GM18909 (cell line): Measurements from ENCODE around the gene MRPL44.
A peak's percentile ranks its signal among the peaks of the same experiment; 100 is the strongest.

ENCODE experiments used
- ATAC-seq: cut with Tn5 transposase; IDR thresholded peaks from one replicate; pipeline ENCODE4 v1.9.1; 2021; ENCODE audit warnings: mild to moderate bottlenecking; ENCODE audit not compliant: unreplicated experiment, poor library complexity

Gene MRPL44

GRCh38 chr2:223969315-223969714 is 12.1 kb downstream of the MRPL44 start:
- ATAC-seq = no peak

GRCh38 chr2:223969856-223970255 is 12.6 kb downstream of the MRPL44 start:
- ATAC-seq = no peak

- ATAC-seq = peak; percentile 78
Observed at GRCh38 chr2:223970343-223971128, 13.3 kb downstream of the MRPL44 start.

GRCh38 chr2:223971731-223972130 is 14.5 kb downstream of the MRPL44 start:
- no peak for ATAC-seq

DNA sequence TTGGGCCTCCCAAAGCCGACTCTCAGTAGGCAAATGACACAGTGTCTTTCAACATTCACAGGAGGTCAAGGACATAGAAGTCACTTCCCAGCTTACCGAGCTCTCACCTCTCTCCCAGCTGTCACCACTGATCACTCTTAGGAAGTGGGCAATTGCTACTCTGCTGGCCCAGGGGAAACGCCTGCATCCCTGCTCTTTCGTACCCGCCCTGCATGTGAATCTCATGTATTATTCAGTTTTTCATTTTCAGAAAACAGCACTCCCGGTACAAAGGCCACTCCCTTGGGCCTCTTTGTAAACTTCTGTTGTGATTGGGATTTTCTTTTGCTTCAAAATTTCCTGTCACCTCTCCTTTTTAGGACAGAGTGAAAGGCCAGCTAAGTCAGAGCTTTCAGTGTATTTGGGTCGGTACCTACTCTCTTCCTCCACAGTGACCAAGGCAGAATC is 15.4 kb downstream of the MRPL44 start:
- ATAC-seq = no peak

DNA sequence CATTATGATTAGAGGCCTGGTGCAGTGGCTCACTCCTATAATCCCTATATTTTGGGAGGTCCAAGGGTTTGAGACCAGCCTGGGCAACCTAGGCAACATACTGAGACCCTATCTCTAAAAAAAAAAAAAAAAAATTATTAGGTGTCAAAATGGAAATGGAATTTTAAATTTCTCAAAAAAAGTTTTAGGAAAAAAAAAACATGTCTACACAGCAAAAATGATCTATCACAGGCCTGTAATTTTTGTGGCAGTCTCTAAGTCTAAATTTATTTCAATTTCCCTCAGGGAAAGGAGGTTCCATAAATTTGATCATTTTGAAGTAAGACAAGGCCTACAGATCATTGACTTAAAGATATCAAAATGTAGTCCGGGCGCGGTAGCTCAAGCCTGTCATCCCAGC is 16.3 kb downstream of the MRPL44 start:
- no peak for ATAC-seq

GRCh38 chr2:223976635-223977226 is 19.5 kb downstream of the MRPL44 start:
- ATAC-seq = no peak

DNA sequence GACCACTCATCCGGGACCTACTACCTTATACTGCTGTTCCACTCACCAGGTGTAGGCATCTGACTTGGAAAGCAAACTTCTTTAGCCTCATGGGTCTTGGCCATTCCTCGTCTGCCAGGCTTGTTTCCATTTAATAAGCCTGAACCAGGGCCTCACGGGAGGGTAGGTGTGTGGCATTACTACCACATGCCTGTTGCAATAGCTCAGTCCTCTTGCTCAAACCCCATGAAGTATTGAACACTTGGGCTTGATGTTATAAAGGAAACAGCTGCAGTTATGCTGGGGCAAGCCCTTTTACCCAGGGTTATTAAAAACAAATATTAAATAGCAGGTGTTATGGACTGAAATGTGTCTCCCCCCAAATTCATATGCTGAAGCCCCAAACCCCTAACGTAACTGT is 21.2 kb downstream of the MRPL44 start:
- no peak for ATAC-seq

DNA sequence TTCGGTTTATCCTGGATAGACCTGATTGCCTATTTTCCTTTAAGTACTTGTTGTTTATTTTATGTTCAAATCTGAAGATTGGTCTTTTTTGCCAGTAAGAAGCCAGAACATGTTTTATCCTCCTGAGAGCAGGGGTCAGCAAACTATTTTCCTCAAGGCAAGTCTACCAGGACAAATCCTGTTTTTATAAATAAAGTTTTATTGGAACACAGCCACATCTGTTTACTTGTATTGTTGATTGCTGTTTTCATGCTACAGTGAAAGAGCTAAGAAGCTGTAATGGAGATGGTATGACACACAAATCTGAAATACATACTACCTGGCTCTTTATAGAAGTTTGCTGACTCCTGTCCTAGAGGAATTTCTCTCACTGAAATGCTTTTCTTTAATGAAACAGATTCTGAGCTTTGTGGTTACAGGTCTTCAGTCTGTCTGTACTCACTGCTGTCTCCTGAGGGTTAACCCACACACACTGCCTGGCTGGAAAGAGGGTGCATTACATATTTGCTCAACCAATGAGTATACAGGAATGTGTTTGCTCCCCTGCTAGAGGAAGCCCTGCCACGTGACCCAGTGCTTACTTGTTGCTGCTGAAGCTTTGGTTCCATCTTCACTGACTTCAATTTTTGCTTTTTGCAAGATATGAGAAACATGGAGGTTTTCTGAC is 22.6 kb downstream of the MRPL44 start:
- ATAC-seq = peak; percentile 53

DNA sequence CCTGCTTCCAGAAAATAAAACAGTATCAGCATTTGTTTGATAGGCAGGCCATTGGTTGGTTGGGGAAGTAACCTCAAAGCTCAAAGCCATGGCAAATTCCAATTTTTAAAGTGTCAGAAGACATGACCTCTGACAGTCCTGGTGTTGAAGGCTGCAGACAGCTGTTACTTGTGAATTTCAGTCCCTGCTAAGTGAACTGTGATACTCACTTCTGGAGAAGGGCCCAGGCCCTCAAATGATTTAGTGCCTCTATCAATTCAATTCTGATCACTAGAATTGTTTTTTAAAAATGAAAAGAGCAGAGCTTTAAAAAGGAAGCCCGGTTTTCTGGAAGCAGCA is 23.1 kb downstream of the MRPL44 start:
- ATAC-seq = no peak

- ATAC-seq = no peak
Observed at GRCh38 chr2:223980803-223981202, 23.5 kb downstream of the MRPL44 start.

- no peak for ATAC-seq
Observed at GRCh38 chr2:223981241-223981640, 24.0 kb downstream of the MRPL44 start.

DNA sequence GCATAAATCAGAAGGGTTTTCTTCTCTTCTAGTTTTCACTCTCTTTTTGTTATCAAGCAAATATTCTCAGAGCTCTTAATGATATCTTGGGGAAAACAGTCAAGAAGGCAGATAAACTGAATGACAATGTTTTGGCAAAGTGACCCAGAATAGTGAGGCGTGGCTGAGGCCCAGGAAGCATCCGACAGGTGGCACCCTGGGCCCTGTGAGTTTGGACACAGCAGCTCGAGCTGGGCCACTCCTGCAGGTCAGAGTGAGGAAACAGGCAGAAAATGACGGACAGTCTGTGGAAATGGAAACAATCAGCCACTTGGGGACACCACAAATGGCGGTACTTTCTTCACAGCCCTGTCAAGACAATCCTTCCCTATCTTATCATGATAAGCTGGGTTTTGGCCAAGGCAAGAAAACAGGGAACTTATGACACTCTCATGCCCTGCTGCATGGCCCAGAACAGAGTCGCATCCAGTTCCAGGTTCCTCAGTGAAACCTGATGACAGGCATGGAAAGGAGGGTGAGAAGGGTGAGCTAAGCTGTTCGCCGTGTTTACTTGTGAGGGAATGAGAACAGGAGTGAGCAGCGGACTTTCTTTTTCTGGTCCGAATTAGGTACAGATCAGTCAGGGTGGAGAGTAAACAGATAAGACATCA is 32.1 kb downstream of the MRPL44 start:
- no peak for ATAC-seq

DNA sequence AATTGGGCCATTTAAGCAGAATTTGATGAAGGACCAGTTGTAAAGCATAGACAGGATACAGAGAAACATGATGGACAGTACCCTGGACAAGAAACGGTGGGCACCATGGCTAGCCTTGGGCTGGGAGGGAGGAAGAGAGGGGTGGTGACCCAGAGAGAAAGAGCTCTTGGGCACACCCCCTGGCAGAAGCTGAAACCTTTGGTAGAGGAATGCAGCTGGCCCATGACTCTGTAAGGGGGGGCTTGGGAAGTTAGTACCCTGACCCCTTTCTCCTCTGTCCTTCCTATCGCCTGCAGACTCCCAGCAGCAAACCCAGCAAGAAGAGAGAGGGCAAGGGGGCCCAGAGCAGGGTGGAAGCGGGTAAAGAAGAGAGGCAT is 32.6 kb downstream of the MRPL44 start:
- ATAC-seq = no peak

GRCh38 chr2:223991611-223992010 is 34.3 kb downstream of the MRPL44 start:
- ATAC-seq = no peak

GRCh38 chr2:223993634-223994232 is 36.5 kb downstream of the MRPL44 start:
- peak; percentile 69 for ATAC-seq

DNA sequence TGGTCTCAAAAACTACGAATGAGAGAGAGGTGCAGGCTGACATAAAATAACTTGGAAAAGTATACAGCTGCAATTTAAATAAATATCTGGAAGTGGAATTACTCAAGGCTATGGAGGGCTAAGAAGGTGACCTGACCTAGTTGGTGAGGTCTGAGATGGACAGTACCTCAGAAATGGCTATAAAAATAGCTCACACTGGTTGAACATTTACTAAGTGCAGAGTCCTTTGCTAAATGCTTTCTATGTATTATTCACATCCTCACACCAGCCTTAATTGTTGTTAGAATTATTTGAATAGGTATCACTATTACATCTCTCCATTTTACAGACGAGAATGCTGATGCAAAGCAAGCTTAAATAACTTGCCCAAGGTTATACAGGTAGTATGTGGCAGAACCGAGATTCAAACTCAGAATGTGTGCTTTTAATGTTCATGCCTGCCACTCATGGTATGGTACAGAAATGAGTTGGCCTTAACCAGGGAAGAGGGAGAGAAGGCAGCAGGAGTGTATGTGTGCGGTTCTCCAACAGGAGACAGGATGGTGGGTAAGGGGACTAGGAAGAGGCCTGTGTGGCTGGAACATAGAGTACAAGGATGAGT is 37.4 kb downstream of the MRPL44 start:
- ATAC-seq = no peak

DNA sequence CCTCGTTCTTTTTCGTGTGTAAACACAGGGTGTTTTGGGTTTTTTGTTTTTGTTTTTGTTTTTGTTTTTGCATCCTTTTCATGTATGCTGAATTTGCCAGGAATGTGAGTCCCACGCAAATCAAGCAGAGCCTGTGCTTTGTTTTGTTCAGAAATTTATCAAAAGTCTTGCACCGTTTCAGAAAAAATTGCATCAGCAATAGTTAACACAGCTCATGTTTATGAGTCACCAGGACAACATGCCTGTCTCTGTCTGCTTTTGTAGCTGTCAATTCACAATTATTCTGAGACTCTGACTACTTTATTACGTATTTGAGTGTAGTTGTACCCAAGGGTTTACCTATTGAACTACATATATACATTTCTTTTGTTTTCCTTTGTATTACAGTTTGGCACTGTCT is 38.3 kb downstream of the MRPL44 start:
- ATAC-seq = no peak

GRCh38 chr2:223996391-223996790 is 39.1 kb downstream of the MRPL44 start:
- ATAC-seq = no peak

GRCh38 chr2:223997938-223998337 is 40.7 kb downstream of the MRPL44 start:
- ATAC-seq = no peak
